ENCODE results near the gene ETV3.
"Not testable (repeated sequence)": the region's sequence is repeated elsewhere in the genome, so short reads cannot be mapped to it uniquely, and the experiment has no call there.

DNA sequence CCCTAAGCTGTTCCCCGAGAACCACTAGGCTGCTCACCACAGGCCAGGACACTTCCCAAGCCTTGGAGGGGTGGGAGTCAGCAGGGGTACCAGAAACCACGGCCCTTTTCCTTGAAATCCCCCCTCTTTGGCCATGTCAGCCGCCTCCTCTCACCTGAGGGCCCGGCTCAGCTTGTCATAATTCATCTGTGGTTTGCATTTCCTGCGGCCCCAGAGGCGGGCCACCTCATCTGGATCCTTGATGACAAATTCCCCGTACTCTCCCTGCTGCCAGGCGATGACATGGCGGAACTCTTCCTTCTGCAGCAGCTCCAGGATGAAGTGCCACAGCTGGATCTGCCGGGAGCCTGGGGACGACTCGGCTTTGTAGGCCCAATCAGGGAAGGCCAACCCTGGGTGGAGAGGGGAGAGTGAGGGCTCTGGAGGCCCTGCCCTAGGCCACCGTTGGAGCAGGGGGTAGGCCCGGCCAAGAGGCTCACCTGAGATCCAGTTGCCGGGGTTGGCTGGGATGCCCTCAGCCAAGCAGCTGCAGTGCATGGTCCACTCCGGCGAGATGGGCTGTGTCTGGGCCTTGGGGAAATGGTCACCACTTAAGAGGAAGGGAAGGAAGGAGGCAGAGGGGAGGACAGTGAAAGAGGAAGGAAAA lies 39.1 kb downstream of the ETV3 start:
- TF ChIP-seq, protein P1, sequence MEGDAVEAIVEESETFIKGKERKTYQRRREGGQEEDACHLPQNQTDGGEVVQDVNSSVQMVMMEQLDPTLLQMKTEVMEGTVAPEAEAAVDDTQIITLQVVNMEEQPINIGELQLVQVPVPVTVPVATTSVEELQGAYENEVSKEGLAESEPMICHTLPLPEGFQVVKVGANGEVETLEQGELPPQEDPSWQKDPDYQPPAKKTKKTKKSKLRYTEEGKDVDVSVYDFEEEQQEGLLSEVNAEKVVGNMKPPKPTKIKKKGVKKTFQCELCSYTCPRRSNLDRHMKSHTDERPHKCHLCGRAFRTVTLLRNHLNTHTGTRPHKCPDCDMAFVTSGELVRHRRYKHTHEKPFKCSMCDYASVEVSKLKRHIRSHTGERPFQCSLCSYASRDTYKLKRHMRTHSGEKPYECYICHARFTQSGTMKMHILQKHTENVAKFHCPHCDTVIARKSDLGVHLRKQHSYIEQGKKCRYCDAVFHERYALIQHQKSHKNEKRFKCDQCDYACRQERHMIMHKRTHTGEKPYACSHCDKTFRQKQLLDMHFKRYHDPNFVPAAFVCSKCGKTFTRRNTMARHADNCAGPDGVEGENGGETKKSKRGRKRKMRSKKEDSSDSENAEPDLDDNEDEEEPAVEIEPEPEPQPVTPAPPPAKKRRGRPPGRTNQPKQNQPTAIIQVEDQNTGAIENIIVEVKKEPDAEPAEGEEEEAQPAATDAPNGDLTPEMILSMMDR (IDR thresholded peaks at IDR 0.05; ENCODE audit: borderline replicate concordance, extremely low read depth, low read length, poor library complexity, severe bottlenecking) = not testable (repeated sequence)
- not testable (repeated sequence) for TF ChIP-seq EZH2 (IDR thresholded peaks at IDR 0.05; ENCODE audit: borderline replicate concordance, low read depth, low read length, severe bottlenecking)

Data from DND-41 (cell line).